CD14-positive monocyte (primary cell): ENCODE measurements around the gene NTRK3. TPM values are rescaled to one million over a fixed set of nuclear protein-coding genes. Genes with fewer than 3 reads are reported as not detected.

Experiments
- DNase-seq, 3 donors: peaks; one replicate each; pipeline ENCODE4 v3.0.0-alpha.2; 2011 to 2022
- H2AFZ ChIP-seq: 2 replicates; pipeline ENCODE4 v1.6.0; 2012; ENCODE audit warnings: mild to moderate bottlenecking, low read depth, low read length, inconsistent platforms; ENCODE audit not compliant: insufficient read depth, poor library complexity, severe bottlenecking
- H3K27ac ChIP-seq, 2 donors: 1 replicate in 1 of 2; 2 replicates in 1 of 2; pipeline ENCODE4 v1.5.1; 2012 to 2013; ENCODE audit warnings: low read length in 2 of 2, control low read depth in 1 of 2, inconsistent platforms in 1 of 2, low read depth in 1 of 2, mild to moderate bottlenecking in 1 of 2
- H3K27me3 ChIP-seq, 2 donors: one replicate each; pipeline versions ENCODE4 v1.6.0 to v1.6.1; 2011 to 2013; ENCODE audit warnings: low read length in 2 of 2; ENCODE audit not compliant: control insufficient read depth in 2 of 2, insufficient read depth in 2 of 2
- H3K36me3 ChIP-seq, 2 donors: replicated peaks in 1 of 2; 1 replicate in 1 of 2; 2 replicates in 1 of 2; pipeline versions ENCODE4 v1.5.1 to v1.6.1; 2012 to 2013; ENCODE audit warnings: low read length in 2 of 2, control low read depth in 1 of 2, inconsistent platforms in 1 of 2, mild to moderate bottlenecking in 1 of 2; ENCODE audit not compliant: insufficient read depth in 2 of 2, control insufficient read depth in 1 of 2
- H3K4me1 ChIP-seq, 2 donors: 1 replicate in 1 of 2; 2 replicates in 1 of 2; pipeline versions ENCODE4 v1.5.1 to v1.6.1; 2012 to 2013; ENCODE audit warnings: low read length in 2 of 2, control low read depth in 1 of 2, inconsistent platforms in 1 of 2, mild to moderate bottlenecking in 1 of 2, moderate library complexity in 1 of 2; ENCODE audit not compliant: insufficient read depth in 2 of 2, control insufficient read depth in 1 of 2
- H3K4me2 ChIP-seq: replicated peaks from 2 replicates; pipeline ENCODE3; 2012; ENCODE audit warnings: low read length, moderate library complexity, mild to moderate bottlenecking; ENCODE audit not compliant: poor library complexity, severe bottlenecking; ENCODE audit errors: extremely low read depth
- H3K4me3 ChIP-seq, 3 experiments: fragments of 200-600 bp in 1 of 3; sonication (generic) in 1 of 3; replicated peaks in 1 of 3; 1 replicate in 2 of 3; 2 replicates in 1 of 3; pipeline ENCODE4 v1.5.1; 2011 to 2013; ENCODE audit warnings: low read length in 3 of 3, mild to moderate bottlenecking in 3 of 3, control low read depth in 2 of 3, low read depth in 2 of 3, inconsistent platforms in 1 of 3, moderate library complexity in 1 of 3
- H3K79me2 ChIP-seq: 2 replicates; pipeline ENCODE4 v1.6.0; 2012; ENCODE audit warnings: mild to moderate bottlenecking, control low read depth, inconsistent platforms, low read length, moderate library complexity; ENCODE audit not compliant: insufficient read depth
- H3K9ac ChIP-seq: 2 replicates; pipeline ENCODE4 v1.6.0; 2017; ENCODE audit warnings: low read length, mild to moderate bottlenecking; ENCODE audit not compliant: insufficient read depth, poor library complexity, severe bottlenecking
- H3K9me3 ChIP-seq, 2 donors: replicated peaks in 1 of 2; 1 replicate in 1 of 2; 2 replicates in 1 of 2; pipeline versions ENCODE4 v1.5.1 to v1.6.1; 2012 to 2013; ENCODE audit warnings: low read length in 2 of 2, control low read depth in 1 of 2; ENCODE audit not compliant: control insufficient read depth in 1 of 2, insufficient read depth in 1 of 2
- H4K20me1 ChIP-seq: 2 replicates; pipeline ENCODE4 v1.6.0; 2012; ENCODE audit warnings: mild to moderate bottlenecking, low read length, control low read depth, moderate library complexity; ENCODE audit not compliant: insufficient read depth
- H3K27ac Mint-ChIP-seq, 7 donors: one replicate each; pipeline ENCODE4 v1.8.0; 2020; ENCODE audit warnings: mild to moderate bottlenecking in 7 of 7, mixed read lengths in 7 of 7, moderate library complexity in 6 of 7, inconsistent platforms in 2 of 7
- H3K27me3 Mint-ChIP-seq, 3 donors: one replicate each; pipeline ENCODE4 v1.8.0; 2021 to 2022; ENCODE audit warnings: low read depth in 3 of 3, mild to moderate bottlenecking in 3 of 3, mixed read lengths in 3 of 3, moderate library complexity in 3 of 3, inconsistent platforms in 1 of 3
- H3K36me3 Mint-ChIP-seq, 2 donors: one replicate each; pipeline ENCODE4 v1.8.0; 2020; ENCODE audit warnings: mixed read lengths in 2 of 2, inconsistent platforms in 1 of 2, mild to moderate bottlenecking in 1 of 2
- H3K4me1 Mint-ChIP-seq: one replicate; pipeline ENCODE4 v1.8.0; 2020; ENCODE audit warnings: mild to moderate bottlenecking, mixed read lengths
- H3K4me3 Mint-ChIP-seq, 2 donors: one replicate each; pipeline ENCODE4 v1.8.0; 2020; ENCODE audit warnings: mild to moderate bottlenecking in 2 of 2, mixed read lengths in 2 of 2, moderate library complexity in 1 of 2
- H3K9me3 Mint-ChIP-seq, 7 donors: one replicate each; pipeline ENCODE4 v1.8.0; 2020 to 2022; ENCODE audit warnings: mixed read lengths in 7 of 7, mild to moderate bottlenecking in 6 of 7, moderate library complexity in 6 of 7, inconsistent platforms in 2 of 7
- CTCF ChIP-seq: fragments of 200-600 bp; IDR thresholded peaks from one replicate; pipeline ENCODE4 v1.8.0; 2022; ENCODE audit warnings: antibody characterized with exemption, mild to moderate bottlenecking
- WGBS: methylation state at CpG from one replicate; pipeline ENCODE4 v1.1.5; 2013; ENCODE audit warnings: missing lambda C conversion rate; ENCODE audit not compliant: insufficient coverage; 5-methylcytosine and 5-hydroxymethylcytosine counted together
- intact Hi-C, 2 donors: fragments of 100-400 bp; cut with micrococcal nuclease; formaldehyde crosslinking; loops; one replicate each; pipeline versions ENCODE4 v1.15.0 to v1.15.1; 2023
- polyA plus RNA-seq, 3 donors: library from polyadenylated mRNA; depleted of rRNA in 1 of 3; unstranded in 2 of 3; stranded (reverse) in 1 of 3; fragments of 300-500 nt in 2 of 3; fragments of >200 nt in 1 of 3; fragmentation: Illumina TruSeq in 2 of 3; gene quantifications; 1 replicate in 2 of 3; 2 replicates in 1 of 3; pipeline ENCODE4 v1.2.3, GENCODE V29; 2012 to 2021

NTRK3 gene
- polyA plus RNA-seq, 3 donors = not detected

GRCh38 chr15:87902772-87903426, 353.6 kb downstream of the NTRK3 start:
- Mint-ChIP-seq H3K4me3 (peak overlapping the region; percentile 17 to 32), H3K27ac (peak overlapping the region; percentile 70 to 91 (median 84)), H3K4me1 (peaks cover 12% of the 10 kb centered on the region), H3K27me3 (peaks cover 5 to 7% (median 6%) of the 10 kb centered on the region in 3 donors), H3K36me3 (no peaks in the 10 kb centered on the region), H3K9me3 (peaks cover 0 to 14% (median 2%) of the 10 kb centered on the region in 7 donors)
- Histone ChIP-seq H3K4me3 (no peak overlapping the region), H3K27me3 (no peaks in the 10 kb centered on the region), H3K36me3 (no peaks in the 10 kb centered on the region), H3K9me3 (no peaks in the 10 kb centered on the region), H2AFZ (no peak overlapping the region), H4K20me1 (no peaks in the 10 kb centered on the region), H3K9ac (no peak overlapping the region), H3K4me2 (peak overlapping the region; percentile 20), H3K4me1 (peaks cover 0 to 18% of the 10 kb centered on the region in 2 donors), H3K79me2 (no peaks in the 10 kb centered on the region), H3K27ac (peak overlapping the region; percentile 43 to 49)
- TF ChIP-seq CTCF = no peak
- intact Hi-C loops = no loop called here
- DNase-seq = peak; percentile 69 to 93 (median 84)
- 69% methylated on average over 8 of the region's 10 CpGs for WGBS

GRCh38 chr15:87901926-87902690, 354.4 kb downstream of the NTRK3 start:
- 46% methylated on average over 2 of the region's 3 CpGs for WGBS

More at GRCh38 chr15:87901926-87902690, 354.4 kb downstream of the NTRK3 start:
- Mint-ChIP-seq H3K27me3 (peaks cover 5 to 6% (median 5%) of the 10 kb centered on the region in 3 donors), H3K4me1 (peaks cover 12% of the 10 kb centered on the region), H3K36me3 (no peaks in the 10 kb centered on the region), H3K9me3 (peaks cover 0 to 14% (median 2%) of the 10 kb centered on the region in 7 donors), H3K27ac (peak overlapping the region; percentile 7 to 91 (median 83)), H3K4me3 (no peak overlapping the region)
- no peaks in the 10 kb centered on the region for H3K9me3 ChIP-seq
- no peak overlapping the region for H3K4me3 ChIP-seq
- peak overlapping the region in 1 of 2 donors; percentile 43 for H3K27ac ChIP-seq
- peak in 2 of 3 donors; percentile 32 to 50 for DNase-seq
- no peaks in the 10 kb centered on the region for H3K27me3 ChIP-seq
- H3K4me1 ChIP-seq = peaks cover 0 to 18% of the 10 kb centered on the region in 2 donors
- no peak overlapping the region for H3K4me2 ChIP-seq
- no peaks in the 10 kb centered on the region for H3K36me3 ChIP-seq
- H3K79me2 ChIP-seq = no peaks in the 10 kb centered on the region
- H2AFZ ChIP-seq = no peak overlapping the region
- no peak overlapping the region for H3K9ac ChIP-seq
- TF ChIP-seq CTCF = no peak
- intact Hi-C loops = no loop called here
- no peaks in the 10 kb centered on the region for H4K20me1 ChIP-seq
